A549 treated with dexamethasone at 1 μM for 4 hours (cell line): ENCODE measurements around the gene UVSSA. TPM values are rescaled to one million over a fixed set of nuclear protein-coding genes. Genes with fewer than 3 reads are reported as not detected.

Experiments
- total RNA-seq: library from RNA; stranded (reverse); fragments of 200-300 nt; extraction: Qiagen RNA extraction; gene quantifications from 5 replicates; pipeline ENCODE4 v1.2.3, GENCODE V29; 2022

UVSSA gene
- 2.5 to 6.0 TPM (median 4.4 TPM) in 5 replicates for total RNA-seq

GRCh38 chr4:1346781-1347409 lies at the start of gene UVSSA:
Gene UVSSA, plus strand, starts transcription at chr4:1347208. Its CDS starts 884 bp downstream, at chr4:1348092.

GRCh38 chr4:1406394-1406980 lies 59.5 kb downstream of the UVSSA start, which contains the start of gene NKX1-1:
Gene NKX1-1, minus strand, starts transcription at chr4:1406442. Its CDS starts 0 bp downstream, at chr4:1406442.

Other genes starting within 250 kb of the UVSSA start
- 0.81 to 2.9 TPM (median 2.4 TPM) in 5 replicates for gene RNF212, start 233.6 kb upstream of the UVSSA start, total RNA-seq
- gene SPON2, start 174.6 kb upstream of the UVSSA start, total RNA-seq = 0.26 to 0.41 TPM (median 0.39 TPM) in 5 replicates
- gene CTBP1, start 98.1 kb upstream of the UVSSA start, total RNA-seq = 66.4 to 89.2 TPM (median 84.6 TPM) in 5 replicates
- gene MAEA, start 57.3 kb upstream of the UVSSA start, total RNA-seq = 52.8 to 62.2 TPM (median 59.5 TPM) in 5 replicates
- gene NKX1-1, start 59.2 kb downstream of the UVSSA start, total RNA-seq = not detected in 5 replicates